Measurements from ENCODE around the gene MARCO.

DNA sequence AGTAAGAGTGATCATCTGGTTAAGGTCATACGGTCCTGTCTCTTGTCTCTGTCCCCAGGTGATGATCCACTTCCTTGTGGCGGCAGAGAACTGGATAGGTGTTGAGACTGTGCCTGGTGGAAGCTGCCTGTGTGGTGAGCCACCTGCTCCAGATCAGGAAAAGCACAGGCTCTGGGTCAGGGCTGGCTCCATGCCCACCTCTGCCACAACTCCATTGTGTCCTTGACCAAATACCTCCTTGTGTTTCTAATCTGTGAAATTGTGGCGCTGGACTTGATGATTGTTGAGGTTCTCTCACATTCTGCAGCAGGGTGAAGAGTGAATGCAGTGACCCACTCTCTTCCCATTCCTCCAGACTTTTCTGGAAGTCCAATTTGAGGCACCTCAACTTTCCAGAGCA is 48.9 kb upstream of the MARCO start:
- TF ChIP-seq ZNF565 (CRISPR knock-in tag; conservative IDR thresholded peaks at IDR 0.05; ENCODE audit: low read depth) = no peak
- TF ChIP-seq TCF4 (CRISPR knock-in tag; IDR thresholded peaks at IDR 0.05; ENCODE audit: borderline replicate concordance) = no peak
- no peak for TF ChIP-seq ZFP3 (CRISPR knock-in tag; IDR thresholded peaks at IDR 0.05)
- no peak for TF ChIP-seq SNAI2 (CRISPR knock-in tag; IDR thresholded peaks at IDR 0.05)
- no peak for TF ChIP-seq ZNF8 (CRISPR knock-in tag; IDR thresholded peaks at IDR 0.05)
- no peak for TF ChIP-seq ZFP30 (CRISPR knock-in tag; IDR thresholded peaks at IDR 0.05)
- TF ChIP-seq, protein P1, sequence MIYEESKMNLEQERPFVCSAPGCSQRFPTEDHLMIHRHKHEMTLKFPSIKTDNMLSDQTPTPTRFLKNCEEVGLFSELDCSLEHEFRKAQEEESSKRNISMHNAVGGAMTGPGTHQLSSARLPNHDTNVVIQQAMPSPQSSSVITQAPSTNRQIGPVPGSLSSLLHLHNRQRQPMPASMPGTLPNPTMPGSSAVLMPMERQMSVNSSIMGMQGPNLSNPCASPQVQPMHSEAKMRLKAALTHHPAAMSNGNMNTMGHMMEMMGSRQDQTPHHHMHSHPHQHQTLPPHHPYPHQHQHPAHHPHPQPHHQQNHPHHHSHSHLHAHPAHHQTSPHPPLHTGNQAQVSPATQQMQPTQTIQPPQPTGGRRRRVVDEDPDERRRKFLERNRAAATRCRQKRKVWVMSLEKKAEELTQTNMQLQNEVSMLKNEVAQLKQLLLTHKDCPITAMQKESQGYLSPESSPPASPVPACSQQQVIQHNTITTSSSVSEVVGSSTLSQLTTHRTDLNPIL (CRISPR knock-in tag; IDR thresholded peaks at IDR 0.05; ENCODE audit: low read depth) = no peak
- no peak for TF ChIP-seq TOX (CRISPR knock-in tag; IDR thresholded peaks at IDR 0.05; ENCODE audit: borderline replicate concordance)
- TF ChIP-seq, protein P2, sequence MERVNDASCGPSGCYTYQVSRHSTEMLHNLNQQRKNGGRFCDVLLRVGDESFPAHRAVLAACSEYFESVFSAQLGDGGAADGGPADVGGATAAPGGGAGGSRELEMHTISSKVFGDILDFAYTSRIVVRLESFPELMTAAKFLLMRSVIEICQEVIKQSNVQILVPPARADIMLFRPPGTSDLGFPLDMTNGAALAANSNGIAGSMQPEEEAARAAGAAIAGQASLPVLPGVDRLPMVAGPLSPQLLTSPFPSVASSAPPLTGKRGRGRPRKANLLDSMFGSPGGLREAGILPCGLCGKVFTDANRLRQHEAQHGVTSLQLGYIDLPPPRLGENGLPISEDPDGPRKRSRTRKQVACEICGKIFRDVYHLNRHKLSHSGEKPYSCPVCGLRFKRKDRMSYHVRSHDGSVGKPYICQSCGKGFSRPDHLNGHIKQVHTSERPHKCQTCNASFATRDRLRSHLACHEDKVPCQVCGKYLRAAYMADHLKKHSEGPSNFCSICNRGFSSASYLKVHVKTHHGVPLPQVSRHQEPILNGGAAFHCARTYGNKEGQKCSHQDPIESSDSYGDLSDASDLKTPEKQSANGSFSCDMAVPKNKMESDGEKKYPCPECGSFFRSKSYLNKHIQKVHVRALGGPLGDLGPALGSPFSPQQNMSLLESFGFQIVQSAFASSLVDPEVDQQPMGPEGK (CRISPR knock-in tag; IDR thresholded peaks at IDR 0.05; ENCODE audit: borderline replicate concordance) = no peak
- TF ChIP-seq CSDC2 (CRISPR knock-in tag; IDR thresholded peaks at IDR 0.05) = no peak

Measured in SK-N-SH treated with all-trans-retinoic acid at 6 μM for 48 hours (cell line).